Measurements from ENCODE around the gene RAB24.

- TF ChIP-seq CTCF (IDR thresholded peaks at IDR 0.05 in 4 of 5, conservative IDR thresholded peaks at IDR 0.05 in 1 of 5) (no peak), POLR2A (IDR thresholded peaks at IDR 0.05) (no peak)
These were observed 31.5 kb upstream of the RAB24 start for GRCh38 chr5:177334781-177335700.

Data from gastrocnemius medialis (tissue), 4 donors.